K562 (cell line): ENCODE measurements around the gene MTMR10. TPM values are rescaled to one million over a fixed set of nuclear protein-coding genes. Genes with fewer than 3 reads are reported as not detected.

ENCODE experiments used
- ATAC-seq: fragments of 200-7000 bp; cut with Tn5 transposase; 3 replicates; pipeline ENCODE4 v1.9.1; 2020; ENCODE audit warnings: moderate library complexity
- BruUV-seq: library from RNA; stranded (reverse); fragments of 400-500 nt; replicated peaks from 2 replicates; lab custom pipeline; 2021; lab: Mats Ljungman, UMichigan
- CTCF ChIA-PET: fragments of 300-600 bp; formaldehyde crosslinking; extraction: SDS; loops from one replicate; lab custom pipeline; 2021; ENCODE audit warnings: low intra/inter-chr PET ratio; lab: Yijun Ruan, JAX
- POLR2A ChIA-PET: fragments of 300-600, 350-650 bp; sonication (Branson Sonifier 250); formaldehyde crosslinking; extraction: SDS; loops from one replicate; lab custom pipeline; 2021; ENCODE audit warnings: antibody characterized with exemption, inconsistent platforms; lab: Yijun Ruan, JAX
- DNase-seq, 4 experiments: peaks; one replicate each; pipeline versions ENCODE4 v3.0.0 to v3.0.0-alpha.2; 2011 to 2018; ENCODE audit warnings: low spot score in 3 of 4, mixed read lengths in 3 of 4; ENCODE audit errors: extremely low read depth in 1 of 4
- FAIRE-seq: peaks from 2 replicates; lab custom pipeline; 2011; peaks lifted over from hg19 to GRCh38; lab: Jason Lieb, UNC
- H2AFZ ChIP-seq: 2 replicates; pipeline ENCODE4 v1.6.0; 2011; ENCODE audit warnings: low read depth, low read length, control low read depth, inconsistent platforms
- H3K27ac ChIP-seq: fragments of 200-600 bp; 3 replicates; pipeline ENCODE4 v1.8.0; 2011; ENCODE audit warnings: low read depth, mild to moderate bottlenecking, control low read depth, inconsistent platforms, low read length, moderate library complexity, mixed read lengths; ENCODE audit errors: extremely low read depth
- H3K27me3 ChIP-seq, 2 experiments: fragments of 300-600 bp in 1 of 2; 2 replicates in 1 of 2; 3 replicates in 1 of 2; pipeline versions ENCODE4 v1.6.0 to v1.8.0; 2011; ENCODE audit warnings: inconsistent platforms in 2 of 2, low read length in 2 of 2, mild to moderate bottlenecking in 1 of 2, mixed read lengths in 1 of 2, moderate library complexity in 1 of 2; ENCODE audit not compliant: control insufficient read depth in 2 of 2, insufficient read depth in 2 of 2
- H3K36me3 ChIP-seq: fragments of 300-600 bp; 3 replicates; pipeline ENCODE4 v1.8.0; 2011; ENCODE audit warnings: mild to moderate bottlenecking, low read length, inconsistent platforms; ENCODE audit not compliant: control insufficient read depth, insufficient read depth
- H3K4me1 ChIP-seq, 2 experiments: fragments of 200-600 bp in 1 of 2; replicated peaks in 1 of 2; 2 replicates in 1 of 2; 3 replicates in 1 of 2; pipeline versions ENCODE4 v1.5.1 to v1.8.0; 2011; ENCODE audit warnings: inconsistent platforms in 2 of 2, low read length in 2 of 2, mild to moderate bottlenecking in 1 of 2, mixed read lengths in 1 of 2, moderate library complexity in 1 of 2; ENCODE audit not compliant: control insufficient read depth in 2 of 2, insufficient read depth in 2 of 2
- H3K4me2 ChIP-seq: 2 replicates; pipeline ENCODE4 v1.6.1; 2011; ENCODE audit warnings: low read length, control low read depth, inconsistent platforms, mixed read lengths; ENCODE audit not compliant: insufficient read depth
- H3K4me3 ChIP-seq: fragments of 200-600 bp; sonication (generic), shearing (Covaris generic); 2 replicates; pipeline ENCODE4 v1.5.1; 2016; ENCODE audit warnings: control low read depth, inconsistent platforms
- H3K79me2 ChIP-seq: fragments of 200-600 bp; 3 replicates; pipeline ENCODE4 v1.8.0; 2011; ENCODE audit warnings: low read length, inconsistent platforms; ENCODE audit not compliant: control insufficient read depth, insufficient read depth
- H3K9ac ChIP-seq, 2 experiments: 2 replicates each; pipeline versions ENCODE4 v1.6.0 to v1.6.1; 2011; ENCODE audit warnings: low read depth in 2 of 2, low read length in 2 of 2, control low read depth in 1 of 2, inconsistent platforms in 1 of 2, mild to moderate bottlenecking in 1 of 2, mixed read lengths in 1 of 2; ENCODE audit not compliant: insufficient read depth in 1 of 2
- H3K9me1 ChIP-seq: one replicate; pipeline ENCODE4 v1.6.0; 2011; ENCODE audit warnings: inconsistent platforms, mild to moderate bottlenecking, low read length, moderate library complexity; ENCODE audit not compliant: control insufficient read depth, insufficient read depth
- H3K9me3 ChIP-seq: replicated peaks from 2 replicates; pipeline ENCODE4 v1.5.1; 2011; ENCODE audit warnings: low read depth, low read length, inconsistent platforms; ENCODE audit not compliant: control insufficient read depth, insufficient read depth
- H4K20me1 ChIP-seq: replicated peaks from 2 replicates; pipeline ENCODE4 v1.6.1; 2011; ENCODE audit warnings: low read length, inconsistent platforms, mixed read lengths; ENCODE audit not compliant: control insufficient read depth, insufficient read depth
- BCL6 ChIP-seq: fragments of 250-450 bp; sonication (Bioruptor Pico); IDR thresholded peaks from 2 replicates; pipeline ENCODE4 v1.4.0; 2020
- CBX3 ChIP-seq, 2 experiments: IDR thresholded peaks; 1 replicate in 1 of 2; 2 replicates in 1 of 2; pipeline ENCODE4 v1.6.1; 2012; ENCODE audit warnings: inconsistent platforms in 2 of 2, low read length in 2 of 2, borderline replicate concordance in 1 of 2, control low read depth in 1 of 2
- FOXM1 ChIP-seq, 2 experiments: fragments of 450-650 bp in 1 of 2; sonication (generic) in 1 of 2; formaldehyde crosslinking in 1 of 2; IDR thresholded peaks; 2 replicates each; pipeline versions ENCODE4 v1.6.1 to v1.9.0; 2017 to 2022; ENCODE audit warnings: low read depth in 2 of 2, mild to moderate bottlenecking in 2 of 2, missing genetic modification reagents in 1 of 2, moderate library complexity in 1 of 2
- L3MBTL2 ChIP-seq: fragments of 450-650 bp; IDR thresholded peaks from 2 replicates; pipeline ENCODE4 v1.6.1; 2016; ENCODE audit warnings: mild to moderate bottlenecking, moderate library complexity
- MCM5 ChIP-seq: fragments of 450-650 bp; IDR thresholded peaks from 2 replicates; pipeline ENCODE4 v1.6.1; 2016; ENCODE audit warnings: low read depth
- PHF21A ChIP-seq: fragments of 450-650 bp; IDR thresholded peaks from 2 replicates; pipeline ENCODE4 v1.6.1; 2017; ENCODE audit warnings: low read depth, borderline replicate concordance
- RFX1 ChIP-seq: fragments of 450-650 bp; IDR thresholded peaks from 2 replicates; pipeline ENCODE4 v1.6.1; 2016; ENCODE audit warnings: mild to moderate bottlenecking, moderate library complexity
- ZNF584 ChIP-seq: fragments of 200-800 bp; sonication (Bioruptor generic); IDR thresholded peaks from 2 replicates; pipeline ENCODE4 v1.6.1; 2016; ENCODE audit warnings: low read depth, mild to moderate bottlenecking, missing genetic modification characterization, missing compliant biosample characterization
- ZNF75A ChIP-seq: fragments of 450-650 bp; formaldehyde crosslinking; IDR thresholded peaks from 2 replicates; pipeline ENCODE4 v1.4.0; 2020; ENCODE audit warnings: mild to moderate bottlenecking
- WGBS: fragments of 100-300 bp; shearing (Covaris generic); methylation state at CpG from one replicate; pipeline ENCODE4 v1.1.6; 2016; ENCODE audit warnings: low coverage, mixed read lengths; ENCODE audit not compliant: insufficient coverage; ENCODE audit errors: missing lambda C conversion rate; 5-methylcytosine and 5-hydroxymethylcytosine counted together
- in situ Hi-C: fragments of 300-500 bp; cut with MboI; formaldehyde crosslinking; loops from 4 replicates; pipeline ENCODE4 v1.15.0; 2018; ENCODE audit warnings: inconsistent platforms, mixed read lengths
- intact Hi-C: fragments of 100-400 bp; cut with micrococcal nuclease; formaldehyde crosslinking; loops from 2 replicates; pipeline ENCODE4 v1.14.2; 2022
- polyA plus RNA-seq, 8 experiments: library from polyadenylated mRNA; depleted of rRNA in 4 of 8; stranded (reverse) in 5 of 8; unstranded in 3 of 8; fragments of >200 nt; fragmentation: Nextera tagmentation in 2 of 8; fragmentation: Illumina TruSeq in 1 of 8; extraction: Ambion mirVana in 2 of 8; extraction: Trizol in 1 of 8; gene quantifications; 2 replicates each; pipeline versions ENCODE4 v1.2.1 to v1.2.3, GENCODE V29; 2011 to 2014; ENCODE audit warnings: inconsistent platforms in 1 of 8, missing spikeins in 1 of 8
- total RNA-seq, 7 experiments: library from RNA; depleted of rRNA in 6 of 7; stranded (reverse); fragments of >200 nt in 6 of 7; fragmentation: Illumina TruSeq in 2 of 7; extraction: Trizol in 2 of 7; gene quantifications; 2 replicates each; pipeline versions ENCODE4 v1.2.1 to v1.2.3, GENCODE V29; 2011 to 2021; ENCODE audit warnings: low replicate concordance in 1 of 7
- TF ChIP-seq, protein P1 (sequence below): fragments of 450-650 bp; formaldehyde crosslinking; IDR thresholded peaks from 2 replicates; pipeline ENCODE4 v1.4.0; 2020; ENCODE audit warnings: mild to moderate bottlenecking, moderate library complexity

MTMR10 gene
- total and polyA plus RNA-seq, 9 of the 15 experiments (the other 6 are each of a cell fraction or from before 2014, with no cell fraction given), result 1.6 to 6.8 (median 4.8) TPM

DNA sequence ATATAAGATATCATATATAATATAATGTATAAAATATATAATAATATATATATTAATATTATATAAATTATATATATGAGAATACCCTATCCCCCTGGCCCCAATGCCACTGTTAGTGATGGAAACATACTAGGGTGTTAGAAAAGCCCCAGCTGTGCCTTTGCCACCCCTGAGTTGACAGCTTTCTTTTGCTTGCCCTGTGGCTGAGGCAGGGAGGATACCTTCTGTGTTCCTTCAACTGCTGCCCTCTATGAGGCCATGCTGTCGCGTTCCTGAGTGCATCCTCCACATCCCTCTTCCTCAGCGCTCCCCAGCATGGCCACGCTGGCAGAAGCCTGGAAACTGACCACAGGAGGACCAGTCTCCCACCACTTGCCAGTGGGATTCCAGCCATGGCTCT lies 61.4 kb downstream of the MTMR10 start:
- TF ChIP-seq L3MBTL2 (no peak), BCL6 (CRISPR knock-in tag) (no peak), CBX3 (IDR thresholded peaks at IDR 0.05; ENCODE audit: borderline replicate concordance in 1 of 2, low read length in 2 of 2) (no peak), ZNF75A (no peak), MCM5 (no peak), FOXM1 (IDR thresholded peaks at IDR 0.05; ENCODE audit: low read depth) (no peak), FOXM1 (CRISPR knock-in tag; IDR thresholded peaks at IDR 0.05; ENCODE audit: low read depth) (no peak), ZNF584 (CRISPR knock-in tag) (no peak), RFX1 (no peak), PHF21A (no peak)
- TF ChIP-seq, protein P1, sequence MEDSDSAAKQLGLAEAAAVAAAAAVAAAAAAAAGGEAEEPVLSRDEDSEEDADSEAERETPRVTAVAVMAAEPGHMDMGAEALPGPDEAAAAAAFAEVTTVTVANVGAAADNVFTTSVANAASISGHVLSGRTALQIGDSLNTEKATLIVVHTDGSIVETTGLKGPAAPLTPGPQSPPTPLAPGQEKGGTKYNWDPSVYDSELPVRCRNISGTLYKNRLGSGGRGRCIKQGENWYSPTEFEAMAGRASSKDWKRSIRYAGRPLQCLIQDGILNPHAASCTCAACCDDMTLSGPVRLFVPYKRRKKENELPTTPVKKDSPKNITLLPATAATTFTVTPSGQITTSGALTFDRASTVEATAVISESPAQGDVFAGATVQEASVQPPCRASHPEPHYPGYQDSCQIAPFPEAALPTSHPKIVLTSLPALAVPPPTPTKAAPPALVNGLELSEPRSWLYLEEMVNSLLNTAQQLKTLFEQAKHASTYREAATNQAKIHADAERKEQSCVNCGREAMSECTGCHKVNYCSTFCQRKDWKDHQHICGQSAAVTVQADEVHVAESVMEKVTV (CRISPR knock-in tag), result no peak
- Histone ChIP-seq H3K79me2 (no peaks in the 10 kb centered on the region), H3K27me3 (no peaks in the 10 kb centered on the region; a peak in 1 of 5 replicates), H3K36me3 (peaks cover 52% of the 10 kb centered on the region), H3K27ac (no peak overlapping the region), H2AFZ (no peak overlapping the region), H3K9me3 (no peaks in the 10 kb centered on the region), H3K9me1 (no peaks in the 10 kb centered on the region), H3K4me1 (no peaks in the 10 kb centered on the region), H3K4me2 (no peak overlapping the region), H3K4me3 (no peak overlapping the region), H4K20me1 (0 out of 2 replicates have a peak, but pooled peaks cover 6% of the 10 kb centered on the region), H3K9ac (no peak overlapping the region)
- WGBS, result 83% methylated on average over 4 of the region's 4 CpGs
- in situ Hi-C loops, result no loop called here
- no peak for FAIRE-seq
- ChIA-PET CTCF (no interaction called here), POLR2A (interaction anchor here (0.9 kb wide), 1 partner anchor 30 kb away, joined by 3 read pairs; no protein-coding TSS in a partner anchor)
- ATAC-seq, result no peak
- intact Hi-C loops, result no loop called here
- BruUV-seq, result no TSS peak
- no peak for DNase-seq
